CD14-positive monocyte (primary cell): ENCODE measurements around the gene DUSP8. TPM values are rescaled to one million over a fixed set of nuclear protein-coding genes. Genes with fewer than 3 reads are reported as not detected.
A peak's percentile ranks its signal among the peaks of the same experiment; 100 is the strongest.
"Not testable (repeated sequence)": the region's sequence is repeated elsewhere in the genome, so short reads cannot be mapped to it uniquely, and the experiment has no call there.

ENCODE experiments used
- DNase-seq, 3 donors: peaks; one replicate each; pipeline ENCODE4 v3.0.0-alpha.2; 2011 to 2022
- H2AFZ ChIP-seq: 2 replicates; pipeline ENCODE4 v1.6.0; 2012; ENCODE audit warnings: mild to moderate bottlenecking, low read depth, low read length, inconsistent platforms; ENCODE audit not compliant: insufficient read depth, poor library complexity, severe bottlenecking
- H3K27ac ChIP-seq, 2 donors: 1 replicate in 1 of 2; 2 replicates in 1 of 2; pipeline ENCODE4 v1.5.1; 2012 to 2013; ENCODE audit warnings: low read length in 2 of 2, control low read depth in 1 of 2, inconsistent platforms in 1 of 2, low read depth in 1 of 2, mild to moderate bottlenecking in 1 of 2
- H3K27me3 ChIP-seq, 2 donors: one replicate each; pipeline versions ENCODE4 v1.6.0 to v1.6.1; 2011 to 2013; ENCODE audit warnings: low read length in 2 of 2; ENCODE audit not compliant: control insufficient read depth in 2 of 2, insufficient read depth in 2 of 2
- H3K36me3 ChIP-seq, 2 donors: replicated peaks in 1 of 2; 1 replicate in 1 of 2; 2 replicates in 1 of 2; pipeline versions ENCODE4 v1.5.1 to v1.6.1; 2012 to 2013; ENCODE audit warnings: low read length in 2 of 2, control low read depth in 1 of 2, inconsistent platforms in 1 of 2, mild to moderate bottlenecking in 1 of 2; ENCODE audit not compliant: insufficient read depth in 2 of 2, control insufficient read depth in 1 of 2
- H3K4me1 ChIP-seq, 2 donors: 1 replicate in 1 of 2; 2 replicates in 1 of 2; pipeline versions ENCODE4 v1.5.1 to v1.6.1; 2012 to 2013; ENCODE audit warnings: low read length in 2 of 2, control low read depth in 1 of 2, inconsistent platforms in 1 of 2, mild to moderate bottlenecking in 1 of 2, moderate library complexity in 1 of 2; ENCODE audit not compliant: insufficient read depth in 2 of 2, control insufficient read depth in 1 of 2
- H3K4me2 ChIP-seq: replicated peaks from 2 replicates; pipeline ENCODE3; 2012; ENCODE audit warnings: low read length, moderate library complexity, mild to moderate bottlenecking; ENCODE audit not compliant: poor library complexity, severe bottlenecking; ENCODE audit errors: extremely low read depth
- H3K4me3 ChIP-seq, 3 experiments: fragments of 200-600 bp in 1 of 3; sonication (generic) in 1 of 3; replicated peaks in 1 of 3; 1 replicate in 2 of 3; 2 replicates in 1 of 3; pipeline ENCODE4 v1.5.1; 2011 to 2013; ENCODE audit warnings: low read length in 3 of 3, mild to moderate bottlenecking in 3 of 3, control low read depth in 2 of 3, low read depth in 2 of 3, inconsistent platforms in 1 of 3, moderate library complexity in 1 of 3
- H3K79me2 ChIP-seq: 2 replicates; pipeline ENCODE4 v1.6.0; 2012; ENCODE audit warnings: mild to moderate bottlenecking, control low read depth, inconsistent platforms, low read length, moderate library complexity; ENCODE audit not compliant: insufficient read depth
- H3K9ac ChIP-seq: 2 replicates; pipeline ENCODE4 v1.6.0; 2017; ENCODE audit warnings: low read length, mild to moderate bottlenecking; ENCODE audit not compliant: insufficient read depth, poor library complexity, severe bottlenecking
- H3K9me3 ChIP-seq, 2 donors: replicated peaks in 1 of 2; 1 replicate in 1 of 2; 2 replicates in 1 of 2; pipeline versions ENCODE4 v1.5.1 to v1.6.1; 2012 to 2013; ENCODE audit warnings: low read length in 2 of 2, control low read depth in 1 of 2; ENCODE audit not compliant: control insufficient read depth in 1 of 2, insufficient read depth in 1 of 2
- H4K20me1 ChIP-seq: 2 replicates; pipeline ENCODE4 v1.6.0; 2012; ENCODE audit warnings: mild to moderate bottlenecking, low read length, control low read depth, moderate library complexity; ENCODE audit not compliant: insufficient read depth
- H3K27ac Mint-ChIP-seq, 7 donors: one replicate each; pipeline ENCODE4 v1.8.0; 2020; ENCODE audit warnings: mild to moderate bottlenecking in 7 of 7, mixed read lengths in 7 of 7, moderate library complexity in 6 of 7, inconsistent platforms in 2 of 7
- H3K27me3 Mint-ChIP-seq, 3 donors: one replicate each; pipeline ENCODE4 v1.8.0; 2021 to 2022; ENCODE audit warnings: low read depth in 3 of 3, mild to moderate bottlenecking in 3 of 3, mixed read lengths in 3 of 3, moderate library complexity in 3 of 3, inconsistent platforms in 1 of 3
- H3K36me3 Mint-ChIP-seq, 2 donors: one replicate each; pipeline ENCODE4 v1.8.0; 2020; ENCODE audit warnings: mixed read lengths in 2 of 2, inconsistent platforms in 1 of 2, mild to moderate bottlenecking in 1 of 2
- H3K4me1 Mint-ChIP-seq: one replicate; pipeline ENCODE4 v1.8.0; 2020; ENCODE audit warnings: mild to moderate bottlenecking, mixed read lengths
- H3K4me3 Mint-ChIP-seq, 2 donors: one replicate each; pipeline ENCODE4 v1.8.0; 2020; ENCODE audit warnings: mild to moderate bottlenecking in 2 of 2, mixed read lengths in 2 of 2, moderate library complexity in 1 of 2
- H3K9me3 Mint-ChIP-seq, 7 donors: one replicate each; pipeline ENCODE4 v1.8.0; 2020 to 2022; ENCODE audit warnings: mixed read lengths in 7 of 7, mild to moderate bottlenecking in 6 of 7, moderate library complexity in 6 of 7, inconsistent platforms in 2 of 7
- CTCF ChIP-seq: fragments of 200-600 bp; IDR thresholded peaks from one replicate; pipeline ENCODE4 v1.8.0; 2022; ENCODE audit warnings: antibody characterized with exemption, mild to moderate bottlenecking
- WGBS: methylation state at CpG from one replicate; pipeline ENCODE4 v1.1.5; 2013; ENCODE audit warnings: missing lambda C conversion rate; ENCODE audit not compliant: insufficient coverage; 5-methylcytosine and 5-hydroxymethylcytosine counted together
- intact Hi-C, 2 donors: fragments of 100-400 bp; cut with micrococcal nuclease; formaldehyde crosslinking; loops; one replicate each; pipeline versions ENCODE4 v1.15.0 to v1.15.1; 2023
- polyA plus RNA-seq, 3 donors: library from polyadenylated mRNA; depleted of rRNA in 1 of 3; unstranded in 2 of 3; stranded (reverse) in 1 of 3; fragments of 300-500 nt in 2 of 3; fragments of >200 nt in 1 of 3; fragmentation: Illumina TruSeq in 2 of 3; gene quantifications; 1 replicate in 2 of 3; 2 replicates in 1 of 3; pipeline ENCODE4 v1.2.3, GENCODE V29; 2012 to 2021

The DUSP8 gene
- polyA plus RNA-seq, 3 donors, result 0.61 TPM; not detected in 2

- TF ChIP-seq CTCF, result no peak
- intact Hi-C loops, result no loop called here
- Histone ChIP-seq H4K20me1 (no peaks in the 10 kb centered on the region), H3K4me3 (no peak overlapping the region), H3K4me2 (no peak overlapping the region), H3K4me1 (peaks cover 18 to 30% of the 10 kb centered on the region in 2 donors), H2AFZ (no peak overlapping the region), H3K27ac (peak overlapping the region in 1 of 2 donors; percentile 75), H3K9ac (no peak overlapping the region), H3K36me3 (no peaks in the 10 kb centered on the region), H3K27me3 (peaks cover 5 to 37% of the 10 kb centered on the region in 2 donors), H3K9me3 (peaks cover 7 to 27% of the 10 kb centered on the region in 2 donors), H3K79me2 (no peaks in the 10 kb centered on the region)
- peaks cover 20% of the 10 kb centered on the region for H3K4me1 Mint-ChIP-seq
- peaks cover 44 to 66% (median 51%) of the 10 kb centered on the region in 3 donors for H3K27me3 Mint-ChIP-seq
- H3K27ac Mint-ChIP-seq, result peak overlapping the region in 3 of 7 donors; percentile 9 to 75 (median 37)
- WGBS, result 93% methylated on average over 6 of the region's 6 CpGs
- H3K36me3 Mint-ChIP-seq, result peaks cover 0 to 3% of the 10 kb centered on the region in 2 donors
- peaks cover 14 to 36% (median 19%) of the 10 kb centered on the region in 7 donors for H3K9me3 Mint-ChIP-seq
- DNase-seq, result no peak
- no peak overlapping the region for H3K4me3 Mint-ChIP-seq
Measured at GRCh38 chr11:1589996-1590395, 17.9 kb upstream of the DUSP8 start.

- H3K9ac ChIP-seq, H4K20me1 ChIP-seq, intact Hi-C loops, H2AFZ ChIP-seq, H3K36me3 ChIP-seq, H3K36me3 Mint-ChIP-seq, H3K79me2 ChIP-seq: not testable (repeated sequence)
- Histone ChIP-seq H3K27ac (peak overlapping the region; percentile 26 to 75), H3K9me3 (peaks cover 7 to 27% of the 10 kb centered on the region in 2 donors), H3K4me3 (peak overlapping the region in 1 of 3 experiments; percentile 61), H3K4me1 (peaks cover 18 to 30% of the 10 kb centered on the region in 2 donors), H3K27me3 (peaks cover 5 to 42% of the 10 kb centered on the region in 2 donors), H3K4me2 (peak overlapping the region; percentile 65)
- peak overlapping the region; percentile 20 to 82 for H3K4me3 Mint-ChIP-seq
- H3K4me1 Mint-ChIP-seq, result peaks cover 20% of the 10 kb centered on the region
- 0% methylated on average over 1 of the region's 10 CpGs for WGBS
- peak overlapping the region; percentile 82 to 96 (median 95) for H3K27ac Mint-ChIP-seq
- DNase-seq, result peak; percentile 75 to 85 (median 79)
- H3K9me3 Mint-ChIP-seq, result peaks cover 14 to 36% (median 19%) of the 10 kb centered on the region in 7 donors
- peaks cover 44 to 67% (median 52%) of the 10 kb centered on the region in 3 donors for H3K27me3 Mint-ChIP-seq
Measured at GRCh38 chr11:1589191-1589963, 17.3 kb upstream of the DUSP8 start.
